HG03571 (cell line): ENCODE measurements around the gene RC3H1.
A peak's percentile ranks its signal among the peaks of the same experiment; 100 is the strongest.
"Not testable (repeated sequence)": the region's sequence is repeated elsewhere in the genome, so short reads cannot be mapped to it uniquely, and the experiment has no call there.

ENCODE experiments used
- ATAC-seq: cut with Tn5 transposase; IDR thresholded peaks from one replicate; pipeline ENCODE4 v1.9.1; 2021; ENCODE audit not compliant: unreplicated experiment

Gene RC3H1

GRCh38 chr1:174022976-174023277 lies 770 bp upstream of the RC3H1 start:
- no peak for ATAC-seq

GRCh38 chr1:174021591-174022079 lies 522 bp downstream of the RC3H1 start:
- ATAC-seq = peak; percentile 32

GRCh38 chr1:174018565-174018964 lies 3.6 kb downstream of the RC3H1 start:
- ATAC-seq = no peak

GRCh38 chr1:174017231-174017970 lies 4.8 kb downstream of the RC3H1 start:
- ATAC-seq = no peak

GRCh38 chr1:174013864-174014418 lies 8.2 kb downstream of the RC3H1 start:
- ATAC-seq = no peak

- no peak for ATAC-seq
Measured at GRCh38 chr1:174008979-174009378, 13.2 kb downstream of the RC3H1 start.

- no peak for ATAC-seq
Measured at GRCh38 chr1:174008269-174008668, 13.9 kb downstream of the RC3H1 start.

GRCh38 chr1:174007851-174008250 lies 14.3 kb downstream of the RC3H1 start:
- no peak for ATAC-seq

GRCh38 chr1:174005032-174005431 lies 17.1 kb downstream of the RC3H1 start:
- peak; percentile 93 for ATAC-seq

- ATAC-seq = no peak
Measured at GRCh38 chr1:174003867-174004266, 18.3 kb downstream of the RC3H1 start.

GRCh38 chr1:174001573-174001972 lies 20.6 kb downstream of the RC3H1 start:
- ATAC-seq = no peak

GRCh38 chr1:174000371-174000770 lies 21.8 kb downstream of the RC3H1 start:
- no peak for ATAC-seq

- ATAC-seq = no peak
Measured at GRCh38 chr1:173997791-173998190, 24.4 kb downstream of the RC3H1 start.

GRCh38 chr1:173996995-173997394 lies 25.2 kb downstream of the RC3H1 start:
- no peak for ATAC-seq

GRCh38 chr1:173995475-173995874 lies 26.7 kb downstream of the RC3H1 start:
- ATAC-seq = no peak

GRCh38 chr1:173993948-173994347 lies 28.2 kb downstream of the RC3H1 start:
- not testable (repeated sequence) for ATAC-seq

- no peak for ATAC-seq
Measured at GRCh38 chr1:173988068-173988467, 34.1 kb downstream of the RC3H1 start.

- no peak for ATAC-seq
Measured at GRCh38 chr1:173986951-173987350, 35.2 kb downstream of the RC3H1 start.

GRCh38 chr1:173970252-173970651 lies 51.9 kb downstream of the RC3H1 start:
- ATAC-seq = no peak

GRCh38 chr1:173965896-173966295 lies 56.3 kb downstream of the RC3H1 start:
- not testable (repeated sequence) for ATAC-seq

- no peak for ATAC-seq
Measured at GRCh38 chr1:173963477-173963876, 58.7 kb downstream of the RC3H1 start.

GRCh38 chr1:173960625-173961024 lies 61.5 kb downstream of the RC3H1 start:
- no peak for ATAC-seq

GRCh38 chr1:173954179-173954578 lies 68.0 kb downstream of the RC3H1 start:
- ATAC-seq = no peak
